HFF-Myc (cell line): ENCODE results near the gene CHGA.

Experiments
- DNase-seq: peaks from one replicate; pipeline ENCODE4 v3.0.0-alpha.2; 2011; ENCODE audit warnings: low read depth; ENCODE audit errors: extremely low read depth
- H3K4me3 ChIP-seq: replicated peaks from 2 replicates; pipeline ENCODE4 v1.5.1; 2011; ENCODE audit warnings: low read depth, mild to moderate bottlenecking, control low read depth, low read length
- TF ChIP-seq, protein P1 (sequence below): IDR thresholded peaks from 2 replicates; pipeline ENCODE4 v1.5.1; 2012; ENCODE audit warnings: mild to moderate bottlenecking, low read depth, low read length, control low read depth; ENCODE audit errors: missing control alignments

Gene CHGA

DNA sequence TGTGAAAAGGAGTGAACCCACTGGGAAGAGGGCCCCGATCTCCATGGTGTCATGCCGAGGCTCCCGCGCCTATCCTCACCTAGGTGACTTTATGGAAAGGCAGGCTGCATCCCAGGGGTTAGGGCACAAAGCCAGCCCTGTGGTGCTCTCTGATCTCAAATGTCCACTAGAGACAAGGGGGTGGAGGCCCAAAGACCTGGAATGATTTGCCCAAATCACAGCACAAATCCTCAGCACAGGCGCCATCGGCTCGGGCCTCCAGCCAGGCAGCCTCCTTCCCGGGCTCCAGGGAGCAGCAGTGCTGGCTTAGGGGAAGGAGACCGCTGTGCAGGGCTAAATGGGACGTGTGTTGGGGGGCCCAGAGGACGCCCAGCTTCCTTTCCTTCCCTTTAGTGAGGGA is 17.6 kb downstream of the CHGA start:
- DNase-seq = no peak
- TF ChIP-seq, protein P1, sequence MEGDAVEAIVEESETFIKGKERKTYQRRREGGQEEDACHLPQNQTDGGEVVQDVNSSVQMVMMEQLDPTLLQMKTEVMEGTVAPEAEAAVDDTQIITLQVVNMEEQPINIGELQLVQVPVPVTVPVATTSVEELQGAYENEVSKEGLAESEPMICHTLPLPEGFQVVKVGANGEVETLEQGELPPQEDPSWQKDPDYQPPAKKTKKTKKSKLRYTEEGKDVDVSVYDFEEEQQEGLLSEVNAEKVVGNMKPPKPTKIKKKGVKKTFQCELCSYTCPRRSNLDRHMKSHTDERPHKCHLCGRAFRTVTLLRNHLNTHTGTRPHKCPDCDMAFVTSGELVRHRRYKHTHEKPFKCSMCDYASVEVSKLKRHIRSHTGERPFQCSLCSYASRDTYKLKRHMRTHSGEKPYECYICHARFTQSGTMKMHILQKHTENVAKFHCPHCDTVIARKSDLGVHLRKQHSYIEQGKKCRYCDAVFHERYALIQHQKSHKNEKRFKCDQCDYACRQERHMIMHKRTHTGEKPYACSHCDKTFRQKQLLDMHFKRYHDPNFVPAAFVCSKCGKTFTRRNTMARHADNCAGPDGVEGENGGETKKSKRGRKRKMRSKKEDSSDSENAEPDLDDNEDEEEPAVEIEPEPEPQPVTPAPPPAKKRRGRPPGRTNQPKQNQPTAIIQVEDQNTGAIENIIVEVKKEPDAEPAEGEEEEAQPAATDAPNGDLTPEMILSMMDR = no peak
- H3K4me3 ChIP-seq = no peak overlapping the region

DNA sequence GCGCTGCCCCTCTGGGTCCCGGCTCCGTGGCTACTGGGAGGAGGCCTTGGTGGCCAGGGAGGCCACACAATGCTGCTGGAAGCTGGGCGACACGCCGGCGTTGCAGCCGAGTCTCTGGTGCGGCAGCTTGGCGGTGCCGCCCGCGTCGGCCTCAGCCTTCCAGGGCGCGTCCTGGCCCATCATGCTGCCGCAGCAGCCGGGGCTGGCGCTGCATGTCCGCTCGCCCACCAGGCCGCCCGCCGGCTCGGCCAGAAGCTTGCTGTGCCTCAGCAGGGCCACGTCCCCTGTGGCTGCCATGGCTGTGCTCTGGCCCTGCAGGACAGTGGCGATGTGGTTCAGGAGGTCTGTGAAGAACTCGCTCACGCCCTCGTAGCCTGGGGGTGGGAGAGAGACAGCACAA is 18.6 kb downstream of the CHGA start:
- DNase-seq = no peak
- no peak overlapping the region for H3K4me3 ChIP-seq
- TF ChIP-seq, protein P1 = no peak

DNA sequence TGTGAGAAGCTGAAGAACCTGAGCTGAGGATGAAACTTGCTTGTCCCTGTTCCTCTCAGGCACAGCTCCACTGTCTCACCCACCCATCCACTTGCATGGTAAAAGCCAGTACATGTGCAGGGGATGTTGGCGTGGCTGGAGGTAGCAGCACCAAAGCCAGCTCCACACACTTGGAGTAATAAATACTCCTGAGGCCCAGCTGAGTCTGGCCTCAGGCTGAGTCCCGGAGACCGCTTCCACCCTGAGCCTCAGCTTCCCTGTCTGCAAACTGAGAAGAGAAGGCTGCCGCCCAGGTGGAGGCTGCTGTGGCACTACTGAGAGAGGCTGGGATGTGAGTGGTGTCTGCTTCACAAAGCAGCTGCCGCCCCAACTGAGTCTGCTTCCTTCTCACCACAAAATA is 19.2 kb downstream of the CHGA start:
- DNase-seq = no peak
- TF ChIP-seq, protein P1 = no peak
- no peak overlapping the region for H3K4me3 ChIP-seq

DNA sequence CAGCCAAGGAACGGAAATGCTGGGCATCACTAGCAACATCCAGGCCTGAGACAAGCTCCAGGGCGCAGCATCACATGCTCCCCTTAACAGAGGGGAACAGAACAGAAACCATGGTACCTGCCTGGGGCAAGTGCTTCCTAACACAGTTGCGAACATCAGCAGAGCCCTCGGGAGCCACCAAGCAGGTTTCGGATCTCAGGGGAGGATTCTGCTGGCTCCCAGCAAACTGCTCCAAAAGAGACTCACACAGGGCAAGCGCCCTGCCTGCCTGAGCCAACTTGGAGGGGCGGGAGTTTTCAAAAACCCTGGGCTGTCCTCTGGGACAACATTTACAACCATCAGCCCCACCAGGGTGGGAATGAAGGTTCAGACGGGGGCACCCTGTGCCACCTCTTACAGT is 19.6 kb downstream of the CHGA start:
- TF ChIP-seq, protein P1 = no peak
- DNase-seq = no peak

DNA sequence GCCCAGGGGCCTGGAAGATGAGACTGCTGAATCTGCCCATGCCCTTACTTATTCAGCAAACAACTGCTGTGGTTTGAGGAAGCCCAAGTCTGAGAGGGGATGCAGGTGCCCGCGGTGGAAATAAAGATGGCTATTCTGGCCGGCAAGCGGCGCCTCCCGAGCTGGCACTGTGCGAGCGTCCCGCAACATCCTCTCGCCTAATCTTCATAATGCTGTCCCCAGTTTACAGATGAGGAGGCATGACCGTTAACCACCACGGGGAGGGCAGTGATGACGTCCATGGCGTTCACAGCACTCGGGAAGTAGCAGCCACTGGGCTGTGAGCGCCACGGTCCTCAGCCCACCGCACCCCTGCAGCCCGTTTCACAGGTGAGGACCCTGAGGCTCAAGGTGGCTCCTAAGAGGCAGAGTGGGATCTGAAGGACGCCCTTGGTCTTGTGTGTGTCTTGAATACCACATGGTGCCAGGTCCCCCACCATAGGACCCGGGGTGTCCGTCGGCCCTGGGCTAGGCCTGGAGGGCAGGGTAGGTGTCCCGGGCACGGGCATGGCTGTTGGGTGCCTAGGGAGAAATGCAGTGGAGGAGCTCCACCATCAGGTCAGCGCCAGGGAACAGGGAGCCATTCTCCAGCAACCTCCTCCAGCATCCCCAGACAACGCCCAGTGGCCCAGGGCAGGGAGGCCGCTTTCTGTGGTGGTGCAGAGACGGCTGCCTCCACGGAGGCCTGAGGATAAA is 20.2 kb downstream of the CHGA start:
- DNase-seq = no peak
- TF ChIP-seq, protein P1 = no peak
- H3K4me3 ChIP-seq = no peak overlapping the region

More for the DNA sequence above, 19.6 kb downstream of the CHGA start:
- no peak overlapping the region for H3K4me3 ChIP-seq

DNA sequence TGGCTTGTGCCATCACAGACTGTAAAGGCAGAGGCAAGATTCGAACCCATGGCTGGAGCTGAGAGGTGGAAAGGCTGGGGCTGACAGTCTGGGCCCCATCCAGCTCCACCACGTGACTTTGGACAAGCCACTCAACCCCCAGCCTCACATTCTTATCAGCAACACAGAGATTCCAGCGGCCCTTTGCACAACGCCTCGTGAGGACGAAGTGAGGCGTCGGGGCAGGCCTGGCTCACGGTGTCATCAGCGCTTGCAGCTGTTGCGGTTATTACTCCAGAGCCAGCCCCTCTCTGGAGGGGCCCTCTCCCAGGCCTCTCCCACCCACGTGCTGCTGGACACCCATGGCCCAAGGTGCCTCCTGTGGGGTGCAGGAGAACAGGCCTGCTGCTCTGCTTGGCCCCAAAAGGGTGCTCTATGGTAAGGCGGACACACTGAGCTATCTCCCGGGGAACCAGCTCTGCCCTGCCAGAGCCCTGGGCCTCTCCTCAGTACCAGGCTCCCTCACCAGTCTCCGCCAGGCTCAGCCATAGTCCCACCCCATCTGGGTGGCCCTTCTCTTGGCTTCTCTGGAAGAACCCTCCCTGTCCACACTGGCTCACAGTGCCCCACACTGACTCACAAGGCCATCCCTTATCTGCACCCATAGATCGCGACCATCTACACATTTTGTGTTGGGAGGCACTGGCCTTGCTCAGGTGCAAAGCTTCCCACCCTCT is 21.1 kb downstream of the CHGA start:
- DNase-seq = no peak

More for the DNA sequence above, 21.1 kb downstream of the CHGA start:
- TF ChIP-seq, protein P1 = no peak
- no peak overlapping the region for H3K4me3 ChIP-seq
